Natural killer cell (primary cell): Measurements from ENCODE around the gene HOXB7. TPM values are rescaled to one million over a fixed set of nuclear protein-coding genes. Genes with fewer than 3 reads are reported as not detected.

Experiments used
- ATAC-seq, 3 donors: fragments of 150-1000 bp in 2 of 3; fragments of 200-7000 bp in 1 of 3; cut with Tn5 transposase; 1 replicate in 1 of 3; 2 replicates in 2 of 3; pipeline ENCODE4 v1.10.0; 2021; ENCODE audit warnings: mild to moderate bottlenecking in 2 of 3, moderate library complexity in 2 of 3
- DNase-seq, 2 donors: peaks; one replicate each; pipeline versions ENCODE4 v3.0.0 to v3.0.0-alpha.2; 2013 to 2021; ENCODE audit warnings: mixed read lengths in 1 of 2
- H3K27ac ChIP-seq: one replicate; pipeline ENCODE4 v1.5.1; 2013; ENCODE audit warnings: mild to moderate bottlenecking, low read length
- H3K27me3 ChIP-seq: one replicate; pipeline ENCODE4 v1.6.1; 2013; ENCODE audit warnings: low read length; ENCODE audit not compliant: control insufficient read depth, insufficient read depth
- H3K36me3 ChIP-seq: one replicate; pipeline ENCODE4 v1.6.1; 2013; ENCODE audit warnings: low read length; ENCODE audit not compliant: control insufficient read depth, insufficient read depth
- H3K4me1 ChIP-seq: one replicate; pipeline ENCODE4 v1.6.1; 2013; ENCODE audit warnings: low read length; ENCODE audit not compliant: control insufficient read depth, insufficient read depth
- H3K4me3 ChIP-seq: one replicate; pipeline ENCODE4 v1.5.1; 2013; ENCODE audit warnings: low read length
- H3K9me3 ChIP-seq: one replicate; pipeline ENCODE4 v1.6.1; 2013; ENCODE audit warnings: low read length; ENCODE audit not compliant: control insufficient read depth, insufficient read depth
- H3K27ac Mint-ChIP-seq, 2 donors: one replicate each; pipeline ENCODE4 v1.8.0; 2022; ENCODE audit warnings: mild to moderate bottlenecking in 2 of 2, mixed read lengths in 2 of 2, moderate library complexity in 1 of 2
- H3K27me3 Mint-ChIP-seq, 2 donors: one replicate each; pipeline ENCODE4 v1.8.0; 2022; ENCODE audit warnings: low read depth in 2 of 2, mixed read lengths in 2 of 2
- H3K36me3 Mint-ChIP-seq: one replicate; pipeline ENCODE4 v1.8.0; 2022; ENCODE audit warnings: mixed read lengths
- H3K4me1 Mint-ChIP-seq, 2 donors: one replicate each; pipeline ENCODE4 v1.8.0; 2022; ENCODE audit warnings: mixed read lengths in 2 of 2
- H3K4me3 Mint-ChIP-seq: one replicate; pipeline ENCODE4 v1.8.0; 2022; ENCODE audit warnings: mild to moderate bottlenecking, moderate library complexity, mixed read lengths
- H3K9me3 Mint-ChIP-seq, 2 donors: one replicate each; pipeline ENCODE4 v1.8.0; 2022; ENCODE audit warnings: mixed read lengths in 2 of 2
- WGBS: methylation state at CpG from one replicate; pipeline ENCODE4 v1.1.7; 2013; ENCODE audit warnings: missing lambda C conversion rate; ENCODE audit not compliant: insufficient coverage; 5-methylcytosine and 5-hydroxymethylcytosine counted together
- intact Hi-C: fragments of 100-400 bp; cut with micrococcal nuclease; formaldehyde crosslinking; loops from one replicate; pipeline ENCODE4 v1.14.2; 2022
- total RNA-seq, 4 donors: library from RNA; stranded (reverse); fragments of 120-200 nt in 1 of 4; gene quantifications; one replicate each; pipeline versions ENCODE4 v1.2.3 to v1.2.4, GENCODE V29; 2013 to 2022
- TF ChIP-seq, protein P1 (sequence below): fragments of 200-600 bp; IDR thresholded peaks from one replicate; pipeline ENCODE4 v1.8.0; 2022; ENCODE audit warnings: antibody characterized with exemption

The HOXB7 gene
- total RNA-seq, 3 donors from 2014 or later (not counting 1 experiment from before 2014, with no cell fraction given), result 0.45 to 1.4 (median 0.97) TPM

DNA sequence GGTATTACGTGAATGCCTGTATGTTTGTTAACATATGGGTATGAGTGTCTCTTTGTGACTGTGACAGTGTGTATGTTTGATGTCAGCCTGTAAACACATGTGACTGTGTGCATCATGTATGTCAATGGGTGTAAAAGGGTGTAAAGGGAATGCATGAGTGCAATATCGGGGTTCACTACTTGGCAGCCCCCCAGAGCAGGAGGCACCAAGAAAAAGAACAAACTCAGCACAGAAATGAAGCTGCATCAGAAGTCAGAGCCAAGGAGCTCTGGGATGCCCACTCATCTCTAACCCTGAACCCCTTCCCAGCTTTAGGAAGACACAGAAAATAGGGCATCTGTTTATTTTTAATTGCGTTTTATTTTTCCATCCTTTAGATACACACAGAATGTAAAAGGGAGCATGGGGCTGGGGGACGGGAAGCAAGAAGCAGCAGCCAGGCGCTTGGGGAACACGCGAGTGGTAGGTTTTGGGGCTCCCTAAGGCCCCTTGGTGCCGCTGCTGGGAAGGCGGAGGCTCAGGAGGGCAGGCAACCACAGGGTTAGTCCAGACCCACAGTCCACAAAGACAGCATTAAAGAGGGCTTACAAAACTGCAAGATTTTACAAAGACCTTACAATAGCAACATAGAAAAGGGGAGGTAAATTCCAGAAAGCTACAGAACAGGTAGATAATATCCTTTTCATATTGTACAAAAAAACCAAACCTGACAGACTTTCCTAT is 3.8 kb downstream of the HOXB7 start:
- TF ChIP-seq, protein P1, sequence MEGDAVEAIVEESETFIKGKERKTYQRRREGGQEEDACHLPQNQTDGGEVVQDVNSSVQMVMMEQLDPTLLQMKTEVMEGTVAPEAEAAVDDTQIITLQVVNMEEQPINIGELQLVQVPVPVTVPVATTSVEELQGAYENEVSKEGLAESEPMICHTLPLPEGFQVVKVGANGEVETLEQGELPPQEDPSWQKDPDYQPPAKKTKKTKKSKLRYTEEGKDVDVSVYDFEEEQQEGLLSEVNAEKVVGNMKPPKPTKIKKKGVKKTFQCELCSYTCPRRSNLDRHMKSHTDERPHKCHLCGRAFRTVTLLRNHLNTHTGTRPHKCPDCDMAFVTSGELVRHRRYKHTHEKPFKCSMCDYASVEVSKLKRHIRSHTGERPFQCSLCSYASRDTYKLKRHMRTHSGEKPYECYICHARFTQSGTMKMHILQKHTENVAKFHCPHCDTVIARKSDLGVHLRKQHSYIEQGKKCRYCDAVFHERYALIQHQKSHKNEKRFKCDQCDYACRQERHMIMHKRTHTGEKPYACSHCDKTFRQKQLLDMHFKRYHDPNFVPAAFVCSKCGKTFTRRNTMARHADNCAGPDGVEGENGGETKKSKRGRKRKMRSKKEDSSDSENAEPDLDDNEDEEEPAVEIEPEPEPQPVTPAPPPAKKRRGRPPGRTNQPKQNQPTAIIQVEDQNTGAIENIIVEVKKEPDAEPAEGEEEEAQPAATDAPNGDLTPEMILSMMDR, result no peak
- Mint-ChIP-seq H3K27me3 (peaks cover 26 to 52% of the 10 kb centered on the region in 2 donors), H3K4me1 (peaks cover 13 to 22% of the 10 kb centered on the region in 2 donors), H3K36me3 (no peaks in the 10 kb centered on the region), H3K4me3 (no peak overlapping the region), H3K9me3 (no peaks in the 10 kb centered on the region), H3K27ac (no peak overlapping the region)
- Histone ChIP-seq H3K27me3 (peaks cover 47% of the 10 kb centered on the region), H3K9me3 (no peaks in the 10 kb centered on the region), H3K4me1 (peaks cover 37% of the 10 kb centered on the region), H3K4me3 (no peak overlapping the region), H3K36me3 (no peaks in the 10 kb centered on the region), H3K27ac (no peak overlapping the region)
- DNase-seq (no peak), ATAC-seq (no peak)
- WGBS, result 94% methylated on average over 8 of the region's 9 CpGs
- intact Hi-C loops, result no loop called here

DNA sequence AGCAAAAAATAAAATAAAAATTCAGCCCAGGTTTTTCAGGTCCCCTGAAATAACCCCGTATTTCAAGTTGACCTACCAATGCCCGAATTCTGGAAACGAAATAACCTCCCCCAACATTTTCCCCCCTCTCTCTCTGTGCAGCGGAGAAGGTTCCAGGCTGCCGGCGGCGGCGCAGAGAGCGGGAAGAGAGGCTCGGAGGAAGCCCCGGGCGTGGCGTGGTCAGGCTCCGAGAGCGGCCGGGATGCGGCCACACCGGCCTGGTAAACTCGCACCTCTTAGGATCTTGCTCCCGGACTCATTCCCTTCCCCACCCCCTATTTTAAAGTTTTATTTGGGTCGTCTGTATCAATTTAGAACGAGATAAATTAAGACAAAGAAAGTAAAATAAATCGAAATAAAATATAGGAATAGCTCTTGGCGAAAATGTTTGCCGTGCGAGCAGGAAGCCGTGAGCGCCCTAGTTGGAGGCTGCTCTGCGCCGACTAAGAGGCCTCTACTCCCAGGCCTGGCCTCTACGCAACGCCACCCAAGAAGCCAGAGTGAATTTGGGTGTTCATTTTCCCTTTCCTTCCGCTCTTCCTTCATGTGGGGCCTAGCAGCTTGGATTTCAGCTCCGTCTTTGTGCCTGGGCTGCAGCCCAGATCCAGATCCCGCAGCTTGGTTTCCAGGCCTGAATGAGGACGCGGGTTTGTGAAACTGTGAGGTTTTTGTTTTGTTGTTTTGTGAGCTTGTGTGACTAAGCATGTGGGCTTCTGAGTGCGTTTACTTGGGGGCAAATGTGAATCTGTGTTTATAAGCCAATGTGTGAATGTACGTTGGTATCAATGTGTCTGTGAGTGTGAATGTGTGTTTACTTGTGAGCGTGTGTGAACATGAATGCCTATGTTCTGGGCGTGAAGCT is 4.6 kb downstream of the HOXB7 start:
- H3K36me3 Mint-ChIP-seq, result no peaks in the 10 kb centered on the region
- no peak overlapping the region for H3K4me3 Mint-ChIP-seq
- Histone ChIP-seq H3K27me3 (peaks cover 52% of the 10 kb centered on the region), H3K9me3 (no peaks in the 10 kb centered on the region), H3K4me3 (no peak overlapping the region), H3K36me3 (no peaks in the 10 kb centered on the region), H3K27ac (no peak overlapping the region), H3K4me1 (peaks cover 37% of the 10 kb centered on the region)
- DNase-seq, result no peak
- H3K27me3 Mint-ChIP-seq, result peaks cover 32 to 58% of the 10 kb centered on the region in 2 donors
- TF ChIP-seq, protein P1, result no peak
- intact Hi-C loops, result no loop called here
- ATAC-seq, result no peak
- no peaks in the 10 kb centered on the region for H3K9me3 Mint-ChIP-seq
- no peak overlapping the region for H3K27ac Mint-ChIP-seq
- 93% methylated on average over 41 of the region's 41 CpGs for WGBS
- H3K4me1 Mint-ChIP-seq, result peaks cover 6 to 14% of the 10 kb centered on the region in 2 donors

DNA sequence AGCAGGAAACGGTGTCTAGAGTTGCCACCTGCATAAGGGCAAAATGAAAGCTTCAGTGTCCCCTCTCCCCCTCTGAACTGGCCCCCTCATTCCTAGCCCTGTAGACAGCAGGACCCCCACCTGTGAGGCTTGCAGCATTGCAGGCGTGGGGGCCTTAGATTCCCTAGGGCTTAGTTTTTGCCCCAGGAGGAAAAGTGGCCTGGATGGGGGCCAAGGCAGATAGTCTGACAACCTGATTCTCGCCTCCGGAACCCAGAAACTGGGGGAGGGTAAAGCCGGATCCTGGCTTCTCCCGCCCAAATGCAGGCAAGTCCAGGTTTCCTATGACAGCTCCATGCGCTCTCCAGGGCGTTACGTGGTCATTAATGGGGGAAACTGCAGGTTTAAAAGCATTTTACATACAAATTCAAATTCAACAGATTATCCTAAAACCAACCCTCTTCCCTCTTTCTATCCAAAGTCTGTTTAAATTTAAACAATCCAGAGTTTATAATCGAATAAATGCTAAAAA is 5.4 kb downstream of the HOXB7 start:
- Mint-ChIP-seq H3K27me3 (peaks cover 40 to 63% of the 10 kb centered on the region in 2 donors), H3K9me3 (no peaks in the 10 kb centered on the region), H3K27ac (no peak overlapping the region), H3K36me3 (no peaks in the 10 kb centered on the region), H3K4me1 (peaks cover 0 to 6% of the 10 kb centered on the region in 2 donors), H3K4me3 (no peak overlapping the region)
- Histone ChIP-seq H3K27me3 (peaks cover 54% of the 10 kb centered on the region), H3K9me3 (no peaks in the 10 kb centered on the region), H3K4me3 (no peak overlapping the region), H3K4me1 (peaks cover 31% of the 10 kb centered on the region), H3K27ac (no peak overlapping the region), H3K36me3 (no peaks in the 10 kb centered on the region)
- TF ChIP-seq, protein P1, result no peak
- intact Hi-C loops, result no loop called here
- DNase-seq (no peak), ATAC-seq (no peak)
- WGBS, result 89% methylated on average over 10 of the region's 10 CpGs
